ENCODE results near the gene TMEM238.

- TF ChIP-seq EZH2 (IDR thresholded peaks at IDR 0.05; ENCODE audit: insufficient read depth, poor library complexity, severe bottlenecking) (no peak), EZH2phosphoT487 (IDR thresholded peaks at IDR 0.05; ENCODE audit: insufficient read depth, low read depth) (no peak)
Measured at GRCh38 chr19:55366790-55367189, 17.3 kb downstream of the TMEM238 start.
